HG02642 (cell line): ENCODE measurements around the gene SEC31A.
A peak's percentile ranks its signal among the peaks of the same experiment; 100 is the strongest.
"Not testable (repeated sequence)": the region's sequence is repeated elsewhere in the genome, so short reads cannot be mapped to it uniquely, and the experiment has no call there.

Experiments
- ATAC-seq: cut with Tn5 transposase; IDR thresholded peaks from one replicate; pipeline ENCODE4 v1.9.1; 2021; ENCODE audit warnings: mild to moderate bottlenecking; ENCODE audit not compliant: unreplicated experiment, poor library complexity

The SEC31A gene

GRCh38 chr4:82893942-82894341, 3.0 kb upstream of the SEC31A start:
- ATAC-seq = no peak

GRCh38 chr4:82892467-82892802, 1.5 kb upstream of the SEC31A start:
- ATAC-seq = no peak

GRCh38 chr4:82891707-82892466, 934 bp upstream of the SEC31A start:
- peak; percentile 1 for ATAC-seq

- no peak for ATAC-seq
These were observed 439 bp downstream of the SEC31A start for GRCh38 chr4:82890528-82890900.

- no peak for ATAC-seq
These were observed 1.7 kb downstream of the SEC31A start for GRCh38 chr4:82889287-82889686.

- no peak for ATAC-seq
These were observed 4.6 kb downstream of the SEC31A start for GRCh38 chr4:82886147-82886942.

GRCh38 chr4:82885410-82885809, 5.5 kb downstream of the SEC31A start:
- ATAC-seq = no peak

GRCh38 chr4:82868572-82868971, 22.4 kb downstream of the SEC31A start:
- ATAC-seq = no peak

- ATAC-seq = no peak
These were observed 24.1 kb downstream of the SEC31A start for GRCh38 chr4:82866706-82867385.

- not testable (repeated sequence) for ATAC-seq
These were observed 24.9 kb downstream of the SEC31A start for GRCh38 chr4:82866033-82866432.

GRCh38 chr4:82865592-82865991, 25.4 kb downstream of the SEC31A start:
- no peak for ATAC-seq

GRCh38 chr4:82864336-82864979, 26.5 kb downstream of the SEC31A start:
- no peak for ATAC-seq

- ATAC-seq = no peak
These were observed 29.4 kb downstream of the SEC31A start for GRCh38 chr4:82861529-82861928.

GRCh38 chr4:82860487-82860886, 30.5 kb downstream of the SEC31A start:
- not testable (repeated sequence) for ATAC-seq

GRCh38 chr4:82852751-82853285, 38.1 kb downstream of the SEC31A start:
- no peak for ATAC-seq

GRCh38 chr4:82851885-82852750, 38.8 kb downstream of the SEC31A start:
- no peak for ATAC-seq

- ATAC-seq = no peak
These were observed 39.6 kb downstream of the SEC31A start for GRCh38 chr4:82851318-82851717.

GRCh38 chr4:82850684-82851083, 40.3 kb downstream of the SEC31A start:
- no peak for ATAC-seq

GRCh38 chr4:82848706-82849105, 42.2 kb downstream of the SEC31A start:
- ATAC-seq = no peak

- no peak for ATAC-seq
These were observed 48.4 kb downstream of the SEC31A start for GRCh38 chr4:82842593-82842992.
